Measurements from ENCODE around the gene C1QB.

C1QB gene

DNA sequence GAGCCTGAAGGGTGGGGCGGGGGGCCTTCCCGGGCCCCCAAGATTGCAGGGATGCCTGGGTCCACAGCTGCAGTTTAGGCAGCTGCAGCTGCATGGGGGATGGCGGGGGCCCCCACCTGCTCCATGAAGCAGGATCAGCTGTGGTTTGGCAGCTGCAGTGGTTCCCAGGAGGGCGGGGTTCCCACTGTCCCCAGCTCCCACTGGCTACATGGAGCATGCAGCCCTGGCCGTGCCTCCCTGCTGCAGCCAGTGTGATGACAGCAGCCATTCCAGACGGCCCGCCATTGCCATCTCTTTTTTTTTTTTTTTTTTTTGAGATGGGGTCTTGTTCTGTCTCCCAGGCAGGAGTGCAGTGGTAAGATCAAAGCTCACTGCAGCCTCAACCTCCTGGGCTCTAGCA lies 17.6 kb upstream of the C1QB start:
- DNase-seq (ENCODE audit: low spot score): no peak

DNA sequence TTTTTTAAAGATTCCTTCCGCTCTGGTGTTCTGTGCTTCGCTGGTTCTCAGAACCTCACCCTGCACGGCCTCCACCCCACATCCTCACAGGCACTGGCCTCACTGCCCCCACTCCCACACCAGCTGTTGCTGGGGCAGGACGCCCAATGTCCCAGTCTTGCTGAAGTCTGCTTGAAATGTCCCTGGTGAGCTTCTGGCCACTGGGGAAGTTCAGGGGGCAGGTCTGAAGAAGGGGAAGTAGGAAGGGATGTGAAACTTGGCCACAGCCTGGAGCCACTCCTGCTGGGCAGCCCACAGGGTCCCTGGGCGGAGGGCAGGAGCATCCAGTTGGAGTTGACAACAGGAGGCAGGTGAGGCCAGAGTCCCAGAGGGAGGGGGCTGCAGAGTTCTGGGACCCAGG lies 16.7 kb upstream of the C1QB start, which contains the start of gene C1QA:
TSS of gene C1QA (plus strand) at position 276 of the 400 bp plus-strand sequence. CDS start 989 bp downstream, outside the sequence.
- peak; percentile 65 for DNase-seq (ENCODE audit: low spot score)

DNA sequence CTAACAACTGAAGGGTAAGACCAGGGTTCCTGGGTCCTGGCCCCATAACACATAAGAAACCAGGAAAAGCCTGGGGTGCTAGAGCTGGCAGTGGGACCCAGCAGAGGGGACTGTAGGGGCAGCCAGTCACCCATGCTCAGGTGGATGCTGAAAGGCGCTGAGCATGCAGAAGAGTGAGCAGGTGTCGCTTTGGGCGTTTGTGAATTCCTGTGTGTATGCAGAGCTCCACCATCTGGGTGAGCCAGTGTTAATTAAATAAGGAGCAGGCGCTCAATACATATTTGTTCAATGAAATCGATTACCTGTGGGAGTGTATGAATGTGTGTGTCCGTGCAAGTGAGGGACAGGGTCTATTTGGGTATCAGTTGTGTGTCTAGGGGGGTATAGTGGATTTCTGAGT lies 16.1 kb upstream of the C1QB start:
- DNase-seq (ENCODE audit: low spot score): no peak

- no peak for DNase-seq (ENCODE audit: low spot score)
Observed at GRCh38 chr1:22637907-22638445, 15.1 kb upstream of the C1QB start.

DNA sequence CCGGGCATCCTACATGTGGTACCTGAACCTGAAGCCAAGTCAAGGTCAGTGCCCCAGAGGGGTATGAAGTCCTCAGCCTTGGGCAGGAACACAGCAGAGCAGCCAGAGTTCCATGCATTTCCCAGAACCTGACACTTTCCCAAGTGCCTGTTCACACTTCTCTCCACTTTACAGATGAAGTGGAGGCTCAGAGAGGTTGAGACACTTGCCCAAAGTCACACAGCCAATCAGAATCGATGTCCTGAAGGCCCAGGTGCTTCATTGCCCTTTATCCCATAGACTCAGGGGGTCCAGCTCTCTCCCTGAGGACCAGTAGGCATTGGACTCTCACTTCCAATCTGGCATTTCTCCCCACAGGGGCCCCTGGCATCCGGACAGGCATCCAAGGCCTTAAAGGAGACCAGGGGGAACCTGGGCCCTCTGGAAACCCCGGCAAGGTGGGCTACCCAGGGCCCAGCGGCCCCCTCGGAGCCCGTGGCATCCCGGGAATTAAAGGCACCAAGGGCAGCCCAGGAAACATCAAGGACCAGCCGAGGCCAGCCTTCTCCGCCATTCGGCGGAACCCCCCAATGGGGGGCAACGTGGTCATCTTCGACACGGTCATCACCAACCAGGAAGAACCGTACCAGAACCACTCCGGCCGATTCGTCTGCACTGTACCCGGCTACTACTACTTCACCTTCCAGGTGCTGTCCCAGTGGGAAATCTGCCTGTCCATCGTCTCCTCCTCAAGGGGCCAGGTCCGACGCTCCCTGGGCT lies 14.4 kb upstream of the C1QB start:
- DNase-seq (ENCODE audit: low spot score): no peak

GRCh38 chr1:22639286-22639685 lies 13.8 kb upstream of the C1QB start:
- DNase-seq (ENCODE audit: low spot score): no peak

DNA sequence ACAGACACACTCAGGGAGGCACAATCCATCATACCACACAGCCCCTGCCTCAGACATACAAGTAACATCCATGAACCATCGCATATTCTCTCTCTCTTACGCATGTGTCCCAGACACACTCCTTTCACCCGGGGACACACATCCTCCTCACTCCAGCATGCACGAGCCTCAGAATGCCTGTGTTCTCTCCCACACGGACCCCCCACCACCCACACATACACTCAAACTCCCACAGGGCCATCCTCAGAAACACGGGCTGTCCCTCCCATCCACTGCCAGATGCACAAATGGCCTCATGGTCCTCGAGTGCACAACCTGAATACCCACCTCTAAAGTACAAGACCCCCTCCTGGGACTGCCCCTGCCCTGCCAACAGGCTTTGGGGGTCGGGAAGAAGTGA lies 11.8 kb upstream of the C1QB start:
- DNase-seq (ENCODE audit: low spot score): no peak

GRCh38 chr1:22641906-22642636 lies 11.0 kb upstream of the C1QB start:
- DNase-seq (ENCODE audit: low spot score): peak; percentile 58

- DNase-seq (ENCODE audit: low spot score): peak; percentile 53
Observed at GRCh38 chr1:22643381-22643780, 9.7 kb upstream of the C1QB start, which contains the start of gene C1QC. C1QC (plus strand) TSS chr1:22643633; CDS start chr1:22644024, 391 bp downstream.

DNA sequence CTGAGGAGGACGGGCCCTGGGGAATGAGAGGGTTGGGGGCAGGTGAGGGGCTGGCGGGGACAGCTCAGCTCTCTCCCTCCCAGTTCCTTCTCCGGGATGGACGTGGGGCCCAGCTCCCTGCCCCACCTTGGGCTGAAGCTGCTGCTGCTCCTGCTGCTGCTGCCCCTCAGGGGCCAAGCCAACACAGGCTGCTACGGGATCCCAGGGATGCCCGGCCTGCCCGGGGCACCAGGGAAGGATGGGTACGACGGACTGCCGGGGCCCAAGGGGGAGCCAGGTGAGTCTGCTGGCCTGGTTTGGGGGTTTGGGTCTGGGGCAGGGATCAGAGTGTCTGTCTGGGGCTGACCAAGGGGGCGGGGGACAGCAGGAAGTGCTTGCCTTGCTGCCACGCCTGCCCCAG lies 9.1 kb upstream of the C1QB start:
- no peak for DNase-seq (ENCODE audit: low spot score)

- no peak for DNase-seq (ENCODE audit: low spot score)
Observed at GRCh38 chr1:22645931-22646330, 7.1 kb upstream of the C1QB start.

DNA sequence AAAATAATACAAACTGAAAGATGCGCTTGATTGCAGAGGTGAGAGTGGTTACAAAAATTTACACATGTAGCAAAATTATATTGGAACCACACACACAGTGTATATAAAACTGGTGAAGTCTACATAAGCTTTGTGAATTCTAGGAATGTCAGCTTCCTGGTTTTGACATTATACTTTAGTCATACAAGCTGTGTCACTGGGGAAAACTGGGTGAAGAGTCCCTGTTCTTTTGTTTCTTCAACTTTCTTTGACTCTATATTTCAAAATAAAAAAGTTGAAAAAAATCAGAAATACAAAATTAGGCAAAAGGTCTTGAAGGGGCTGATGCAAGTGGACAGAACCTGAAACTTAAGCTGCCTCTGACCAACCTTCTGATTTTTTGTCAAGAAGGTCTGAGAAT lies 6.7 kb upstream of the C1QB start:
- DNase-seq (ENCODE audit: low spot score): no peak

DNA sequence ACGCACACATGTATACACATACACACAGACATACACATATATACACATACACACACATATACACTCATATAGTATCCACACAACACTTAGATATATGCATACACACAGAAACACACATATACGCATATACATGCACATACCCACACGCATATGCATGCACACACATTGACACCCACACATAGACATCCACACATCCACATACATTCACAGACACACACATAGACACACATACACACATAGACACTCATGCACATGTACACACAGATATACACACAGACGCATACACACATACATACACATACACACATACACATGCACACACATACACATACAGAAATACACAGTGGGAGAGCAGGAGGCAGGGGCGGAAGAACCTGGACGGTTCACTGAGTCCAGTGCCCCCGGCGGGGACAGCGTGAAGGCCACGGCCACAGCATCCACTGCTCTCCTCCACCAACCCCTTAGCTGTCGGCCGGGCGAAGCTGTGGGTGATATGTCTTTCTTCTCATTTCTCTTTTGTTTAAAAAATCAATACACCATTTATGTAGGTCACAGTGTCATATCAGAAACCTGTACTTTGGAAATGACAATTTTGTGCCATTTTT lies 2.8 kb upstream of the C1QB start:
- no peak for DNase-seq (ENCODE audit: low spot score)

GRCh38 chr1:22651941-22652856 lies 837 bp upstream of the C1QB start:
- DNase-seq (ENCODE audit: low spot score): no peak

- no peak for DNase-seq (ENCODE audit: low spot score)
Observed at GRCh38 chr1:22654692-22655091, 1.7 kb downstream of the C1QB start.

DNA sequence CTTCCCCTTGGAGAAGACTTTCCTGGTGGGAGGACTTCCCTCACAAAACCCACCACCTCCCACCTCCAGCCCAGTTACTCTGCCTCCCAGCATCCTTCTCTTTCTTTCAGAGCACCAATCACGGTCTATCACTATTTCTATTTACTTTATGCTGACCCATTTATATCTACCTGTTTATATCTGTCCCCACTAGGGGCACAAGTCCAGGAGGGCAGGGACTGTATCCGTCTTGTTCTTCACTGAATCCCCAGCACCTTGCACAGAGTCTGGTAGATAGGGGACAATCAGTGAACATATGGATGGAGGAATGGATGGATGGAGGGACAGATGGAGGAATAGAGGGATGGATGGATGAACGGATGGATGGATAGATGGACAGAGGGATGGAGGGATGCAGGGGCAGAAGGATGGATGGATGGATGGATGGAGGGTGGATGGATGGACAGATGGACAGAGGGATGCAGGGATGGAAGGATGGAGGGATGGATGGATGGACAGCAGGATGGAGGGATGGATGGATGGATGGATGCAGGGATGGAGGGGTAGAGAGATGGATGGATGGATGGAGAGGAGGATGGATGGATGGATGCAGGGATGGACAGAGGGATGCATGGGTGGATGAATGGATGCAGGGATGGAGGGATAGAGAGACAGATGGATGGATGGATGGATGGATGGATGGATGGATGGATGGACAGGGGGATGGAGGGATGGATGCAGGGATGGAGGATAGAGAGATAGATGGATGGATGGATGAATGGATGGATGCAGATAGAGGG lies 5.5 kb downstream of the C1QB start:
- DNase-seq (ENCODE audit: low spot score): no peak

DNA sequence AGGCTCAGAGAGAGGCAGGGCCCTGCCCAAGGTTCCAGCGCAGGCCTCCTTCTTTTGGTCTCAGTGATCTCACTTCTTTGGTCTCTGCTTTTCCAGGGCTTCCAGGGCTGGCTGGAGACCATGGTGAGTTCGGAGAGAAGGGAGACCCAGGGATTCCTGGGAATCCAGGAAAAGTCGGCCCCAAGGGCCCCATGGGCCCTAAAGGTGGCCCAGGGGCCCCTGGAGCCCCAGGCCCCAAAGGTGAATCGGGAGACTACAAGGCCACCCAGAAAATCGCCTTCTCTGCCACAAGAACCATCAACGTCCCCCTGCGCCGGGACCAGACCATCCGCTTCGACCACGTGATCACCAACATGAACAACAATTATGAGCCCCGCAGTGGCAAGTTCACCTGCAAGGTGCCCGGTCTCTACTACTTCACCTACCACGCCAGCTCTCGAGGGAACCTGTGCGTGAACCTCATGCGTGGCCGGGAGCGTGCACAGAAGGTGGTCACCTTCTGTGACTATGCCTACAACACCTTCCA lies 7.7 kb downstream of the C1QB start:
- no peak for DNase-seq (ENCODE audit: low spot score)

GRCh38 chr1:22661880-22662279 lies 8.8 kb downstream of the C1QB start:
- no peak for DNase-seq (ENCODE audit: low spot score)

DNA sequence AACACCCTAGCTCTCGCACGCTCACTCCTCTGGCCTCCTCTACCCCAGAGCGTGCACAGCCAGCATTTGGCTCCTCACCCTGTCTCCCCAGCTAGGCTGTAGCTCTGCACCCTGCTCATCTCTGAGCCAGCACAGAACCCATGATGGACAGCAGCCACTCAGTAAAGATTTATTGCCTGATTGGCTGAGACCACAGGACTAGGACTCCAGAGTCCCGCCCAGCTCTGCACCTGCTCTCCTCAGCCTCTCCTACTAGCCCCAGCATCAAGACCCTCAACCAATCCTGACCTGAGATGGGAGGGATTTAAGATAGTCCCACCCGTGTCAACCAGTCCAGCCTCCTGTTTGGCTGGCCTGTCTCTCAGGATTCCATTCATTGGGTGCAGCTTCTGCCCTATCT lies 9.3 kb downstream of the C1QB start:
- DNase-seq (ENCODE audit: low spot score): peak; percentile 69

- no peak for DNase-seq (ENCODE audit: low spot score)
Observed at GRCh38 chr1:22662986-22663408, 10.0 kb downstream of the C1QB start.

GRCh38 chr1:22665752-22666151 lies 12.7 kb downstream of the C1QB start:
- no peak for DNase-seq (ENCODE audit: low spot score)
